ENCODE results near the gene PRRX2.

PRRX2 gene

GRCh38 chr9:129677456-129677855, 12.0 kb downstream of the PRRX2 start:
- no peak for DNase-seq (ENCODE audit: low spot score)

GRCh38 chr9:129678844-129679243, 13.4 kb downstream of the PRRX2 start:
- DNase-seq (ENCODE audit: low spot score) = no peak

DNA sequence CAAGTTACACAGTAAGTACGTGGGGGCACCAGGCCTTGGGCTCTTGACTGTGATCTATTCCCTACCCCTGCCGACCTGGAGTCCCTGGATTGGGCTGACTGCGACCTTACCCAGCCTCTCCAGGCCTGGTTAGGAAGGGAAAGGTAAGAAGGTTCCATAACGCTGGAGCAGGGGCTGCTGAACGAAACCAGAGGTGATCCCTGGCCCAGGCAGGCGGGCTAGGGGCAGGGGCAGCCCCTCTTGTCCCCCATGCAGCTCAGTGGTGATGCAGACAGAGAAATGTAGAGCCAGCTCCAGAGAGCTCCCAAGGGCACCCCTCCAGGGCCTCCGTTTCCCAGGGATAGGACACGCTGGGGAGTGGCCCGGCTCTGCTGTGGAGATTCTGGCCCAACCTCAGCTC, 14.1 kb downstream of the PRRX2 start:
- DNase-seq (ENCODE audit: low spot score) = no peak

DNA sequence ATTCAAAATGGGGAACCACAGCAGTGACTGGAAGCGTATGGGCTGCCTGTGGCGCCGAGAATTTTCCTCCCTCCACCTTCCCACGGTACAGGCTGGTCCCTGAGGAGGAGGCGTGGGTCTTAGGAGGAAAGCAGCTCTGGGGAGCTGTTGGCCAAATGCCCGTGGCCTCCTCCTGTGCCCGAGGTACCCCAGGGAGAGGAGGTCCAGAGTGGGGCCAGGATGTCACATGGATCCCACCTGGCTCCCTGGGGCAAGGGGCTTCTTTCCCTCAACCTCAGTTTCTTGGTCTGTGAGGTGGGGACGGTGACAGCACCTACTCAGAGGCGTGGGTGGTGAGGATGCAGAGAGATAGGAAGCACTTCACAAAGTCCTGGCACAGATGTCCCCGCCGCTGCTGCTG, 16.5 kb downstream of the PRRX2 start:
- DNase-seq (ENCODE audit: low spot score) = no peak

GRCh38 chr9:129682381-129682780, 16.9 kb downstream of the PRRX2 start:
- DNase-seq (ENCODE audit: low spot score) = no peak

DNA sequence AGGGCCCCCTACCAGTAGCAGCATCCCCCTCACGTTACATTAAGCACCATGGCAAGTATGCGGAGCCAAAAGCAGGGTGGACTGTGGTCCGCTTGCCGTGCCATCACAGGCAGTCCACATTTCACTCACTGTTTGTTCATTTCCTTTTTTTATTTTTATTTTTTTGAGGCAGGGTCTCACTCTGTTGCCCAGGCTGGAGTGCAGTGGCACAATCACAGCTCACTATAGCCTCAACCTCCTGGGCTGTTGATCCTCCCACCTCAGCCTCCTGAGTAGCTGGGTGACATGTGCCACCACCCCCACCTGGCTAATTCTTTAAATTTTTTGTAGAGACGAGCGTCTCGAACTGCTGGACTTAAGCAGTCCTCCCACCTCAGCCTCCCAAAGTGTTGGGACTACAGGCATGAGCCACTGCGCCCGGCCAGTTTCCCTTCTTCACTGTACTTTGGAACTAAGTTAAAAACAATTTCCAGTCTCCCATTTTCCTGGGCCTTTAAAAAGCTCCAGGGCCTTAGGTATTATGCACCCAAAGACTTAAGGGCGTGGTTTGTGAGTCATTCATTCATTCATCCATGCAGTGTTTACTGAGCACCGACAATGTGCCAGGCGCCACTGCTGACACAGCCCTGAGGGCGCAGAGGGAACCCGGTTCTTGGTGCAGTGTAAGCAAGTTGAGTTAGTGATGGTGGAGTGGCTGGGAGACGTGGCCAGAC, 19.9 kb downstream of the PRRX2 start:
- DNase-seq (ENCODE audit: low spot score) = no peak

DNA sequence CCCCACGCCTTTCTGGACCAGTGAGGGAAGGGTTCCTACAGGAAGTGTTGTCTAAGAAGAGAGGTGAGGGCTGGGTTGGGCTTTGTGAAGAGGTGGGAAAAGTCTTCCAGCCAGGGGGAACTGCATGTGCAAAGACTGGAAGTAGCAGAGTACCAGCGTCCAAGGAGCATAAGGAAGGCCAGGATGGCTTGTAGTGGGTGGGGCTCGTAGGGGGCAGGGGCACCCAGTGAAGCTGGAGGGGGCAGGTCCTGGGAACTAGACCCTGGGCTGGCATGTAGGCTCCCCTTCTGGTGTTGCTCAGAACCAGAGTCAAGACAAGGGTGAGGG, 20.4 kb downstream of the PRRX2 start:
- DNase-seq (ENCODE audit: low spot score) = no peak

DNA sequence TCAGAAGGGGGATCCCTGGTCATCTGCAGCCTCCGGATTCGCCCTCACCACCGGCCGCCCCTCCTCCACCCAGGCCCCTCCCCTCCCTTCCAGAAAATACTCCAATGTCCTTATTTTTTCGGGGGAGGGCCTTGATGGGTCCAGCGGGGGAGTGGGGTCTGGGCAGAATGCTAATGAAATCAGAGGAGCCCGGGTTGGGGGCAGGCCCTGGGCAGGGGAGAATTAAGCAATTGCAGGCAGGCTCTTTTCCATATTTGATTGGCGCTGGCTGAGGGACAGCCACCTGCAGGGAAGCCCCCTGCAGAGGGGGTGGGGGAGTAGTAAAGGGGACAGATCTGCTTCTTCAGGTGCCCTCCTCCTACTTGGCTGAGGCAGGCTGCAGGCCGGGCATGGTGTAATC, 21.3 kb downstream of the PRRX2 start:
- no peak for DNase-seq (ENCODE audit: low spot score)

DNA sequence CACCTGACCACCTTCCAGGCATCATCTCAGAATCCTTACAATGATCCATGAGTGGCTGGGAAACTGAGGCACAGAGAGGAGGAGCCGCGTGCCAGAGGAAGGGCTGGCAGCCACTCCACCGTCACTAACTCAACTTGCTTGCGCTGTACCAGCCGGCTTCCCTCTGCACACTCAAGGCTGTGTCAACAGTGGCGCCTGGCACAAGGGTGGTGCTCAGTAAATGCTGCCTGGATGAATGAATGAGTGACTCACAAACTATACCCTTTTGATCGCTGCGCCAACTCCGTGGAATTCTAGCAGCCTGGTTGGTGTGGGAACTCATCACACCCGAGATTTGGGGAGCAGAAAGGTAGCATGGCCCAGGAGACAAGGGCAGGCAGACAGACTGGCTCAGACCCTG, 21.9 kb downstream of the PRRX2 start:
- no peak for DNase-seq (ENCODE audit: low spot score)

DNA sequence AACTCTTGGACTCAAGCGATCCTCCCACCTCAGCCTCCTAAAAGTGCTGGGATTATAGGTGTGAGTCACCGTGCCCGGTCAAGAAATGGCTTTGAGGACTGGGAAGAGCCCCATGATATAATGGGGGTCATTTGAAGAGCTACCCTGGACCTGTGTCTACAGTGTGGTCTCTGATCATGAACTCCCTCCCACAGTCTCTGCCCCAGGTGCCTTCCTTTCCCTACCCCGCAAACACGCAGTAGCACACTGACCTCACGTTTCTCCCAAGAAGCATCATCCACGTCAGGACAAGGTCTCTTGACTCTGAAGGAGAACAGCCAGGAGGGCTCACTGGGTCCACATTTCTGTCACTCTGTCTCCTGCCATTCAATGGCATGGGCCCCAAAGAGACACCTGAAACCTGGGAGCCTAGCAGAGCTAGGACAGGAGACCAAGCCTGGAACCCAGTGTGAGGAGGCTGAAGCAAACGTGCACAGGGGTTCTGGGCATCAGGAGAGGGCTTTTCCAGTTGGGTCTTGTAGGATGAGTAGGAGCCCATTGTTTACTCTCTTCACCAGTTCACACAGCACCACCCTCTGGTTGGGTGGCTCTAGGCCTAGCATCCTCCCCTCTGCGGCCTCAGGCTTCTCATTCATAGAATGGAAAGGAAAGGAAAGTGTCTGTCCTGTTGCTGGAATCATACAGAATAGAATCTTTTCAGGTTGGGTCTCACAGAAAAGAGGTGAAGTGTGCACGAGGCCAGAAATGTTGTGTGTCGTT, 23.0 kb downstream of the PRRX2 start:
- no peak for DNase-seq (ENCODE audit: low spot score)

DNA sequence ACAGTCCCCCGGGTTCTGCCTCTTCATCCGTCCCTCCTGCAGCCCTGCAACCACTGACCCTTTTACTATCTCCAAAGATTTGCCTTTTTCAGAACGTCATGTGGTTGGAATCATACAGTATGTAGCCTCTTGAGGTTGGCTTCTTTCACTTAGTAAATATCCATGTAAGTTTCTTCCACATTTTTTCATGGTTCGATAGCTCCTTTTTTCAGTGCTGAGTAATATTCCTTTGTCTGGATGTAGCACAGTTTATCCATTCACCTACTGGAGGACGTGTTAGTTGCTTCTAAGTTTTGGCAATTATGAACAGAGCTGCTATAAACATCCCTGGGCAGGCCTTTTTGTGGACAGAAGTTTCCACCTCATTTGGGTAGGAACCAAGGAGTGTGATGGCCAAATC, 27.1 kb downstream of the PRRX2 start:
- DNase-seq (ENCODE audit: low spot score) = no peak

GRCh38 chr9:129693741-129694140, 28.3 kb downstream of the PRRX2 start:
- DNase-seq (ENCODE audit: low spot score) = no peak

DNA sequence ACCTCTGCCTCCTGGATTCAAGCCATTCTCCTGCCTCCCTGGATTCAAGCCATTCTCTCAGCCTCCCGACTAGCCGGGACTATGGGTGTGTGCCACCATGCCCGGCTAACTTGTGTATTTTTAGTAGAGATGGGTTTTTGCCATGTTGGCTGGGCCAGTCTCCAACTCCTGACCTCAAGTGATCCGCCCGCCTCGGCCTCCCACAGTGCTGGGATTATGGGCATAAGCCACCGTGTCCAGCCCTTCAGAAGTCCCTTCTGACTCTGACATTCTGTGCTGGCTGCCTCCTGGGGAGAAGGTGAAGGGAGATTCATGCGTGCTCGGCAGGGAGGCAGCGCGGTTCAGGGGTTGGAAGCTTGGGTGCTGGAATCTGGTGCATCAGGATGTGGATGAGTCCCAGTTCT, 28.8 kb downstream of the PRRX2 start:
- DNase-seq (ENCODE audit: low spot score) = no peak

- DNase-seq (ENCODE audit: low spot score) = no peak
These were observed 30.4 kb downstream of the PRRX2 start for GRCh38 chr9:129695870-129696269.

- no peak for DNase-seq (ENCODE audit: low spot score)
These were observed 31.7 kb downstream of the PRRX2 start for GRCh38 chr9:129696944-129697655.

GRCh38 chr9:129697656-129698253, 32.3 kb downstream of the PRRX2 start:
- no peak for DNase-seq (ENCODE audit: low spot score)

- no peak for DNase-seq (ENCODE audit: low spot score)
These were observed 32.9 kb downstream of the PRRX2 start for GRCh38 chr9:129698254-129698757.

DNA sequence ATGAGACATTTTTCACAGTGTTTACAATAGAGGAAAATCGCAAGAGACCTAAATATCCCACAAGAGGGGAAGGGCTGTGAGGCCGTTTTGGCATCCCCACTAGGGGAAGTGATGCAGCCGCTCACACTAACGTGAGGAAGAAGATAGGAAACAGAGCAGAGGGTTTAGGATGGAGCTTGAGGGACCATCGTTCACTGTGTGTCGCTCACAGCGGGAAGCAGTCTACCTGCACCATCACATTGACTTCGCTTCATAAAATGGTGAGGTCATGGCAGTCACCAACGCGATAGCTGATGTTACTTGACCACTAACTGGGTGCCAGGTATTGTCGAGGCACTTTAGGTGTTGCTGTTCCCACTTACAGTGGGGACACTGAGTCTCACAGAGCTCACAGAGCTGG, 35.6 kb downstream of the PRRX2 start:
- no peak for DNase-seq (ENCODE audit: low spot score)

- no peak for DNase-seq (ENCODE audit: low spot score)
These were observed 36.1 kb downstream of the PRRX2 start for GRCh38 chr9:129701549-129701948.

DNA sequence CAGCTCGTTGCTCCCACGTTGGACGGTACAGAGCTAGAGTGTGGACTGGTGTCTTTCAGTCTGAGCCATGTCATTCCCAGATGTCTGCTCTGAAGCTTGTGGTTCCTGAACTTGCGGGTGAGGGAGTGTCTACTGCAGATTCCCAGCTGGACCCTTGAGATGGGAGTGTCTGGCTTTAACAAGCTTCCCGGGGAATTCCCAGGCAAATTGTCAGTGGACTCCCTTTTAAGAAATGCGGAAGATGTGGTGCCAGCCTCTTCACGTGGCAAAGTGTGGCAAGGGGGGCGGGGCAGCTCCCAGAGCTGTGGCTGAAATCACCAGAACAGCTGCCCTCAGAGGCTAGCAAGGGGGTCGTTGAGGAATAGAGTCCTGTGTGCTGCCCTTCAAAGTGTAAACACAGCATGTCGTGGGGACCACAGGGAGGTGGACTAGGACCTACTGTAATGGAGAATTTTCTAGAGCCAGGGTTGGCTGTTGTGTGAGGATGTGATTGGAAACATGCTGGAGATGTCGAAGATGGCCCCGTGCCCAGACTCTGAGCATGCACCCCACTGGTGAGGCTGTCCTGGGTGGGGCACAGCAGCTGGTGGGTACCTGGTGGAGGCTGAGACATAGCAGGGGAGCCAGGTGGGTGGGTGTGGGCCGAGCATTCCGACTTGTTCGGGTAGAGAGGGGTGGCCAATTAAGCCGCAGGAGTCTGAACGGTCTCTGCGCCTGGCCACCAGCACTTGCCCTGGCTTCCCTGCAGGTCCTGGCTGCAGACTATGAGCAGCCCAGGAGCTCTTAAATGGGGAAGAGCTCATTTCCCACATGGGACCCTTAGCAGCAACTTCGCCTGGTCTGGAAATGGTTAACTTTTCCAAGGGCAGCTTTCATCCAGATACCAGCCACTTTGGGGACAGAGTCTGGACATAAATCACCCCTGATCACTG, 37.4 kb downstream of the PRRX2 start:
- DNase-seq (ENCODE audit: low spot score) = no peak

GRCh38 chr9:129703667-129704355, 38.4 kb downstream of the PRRX2 start:
- no peak for DNase-seq (ENCODE audit: low spot score)

All from pons (tissue), 1 donor.